ENCODE results near the gene RAPGEFL1.

- TF ChIP-seq MAX (IDR thresholded peaks at IDR 0.05; ENCODE audit: insufficient read depth, insufficient read length): no peak
- TF ChIP-seq, protein P1, sequence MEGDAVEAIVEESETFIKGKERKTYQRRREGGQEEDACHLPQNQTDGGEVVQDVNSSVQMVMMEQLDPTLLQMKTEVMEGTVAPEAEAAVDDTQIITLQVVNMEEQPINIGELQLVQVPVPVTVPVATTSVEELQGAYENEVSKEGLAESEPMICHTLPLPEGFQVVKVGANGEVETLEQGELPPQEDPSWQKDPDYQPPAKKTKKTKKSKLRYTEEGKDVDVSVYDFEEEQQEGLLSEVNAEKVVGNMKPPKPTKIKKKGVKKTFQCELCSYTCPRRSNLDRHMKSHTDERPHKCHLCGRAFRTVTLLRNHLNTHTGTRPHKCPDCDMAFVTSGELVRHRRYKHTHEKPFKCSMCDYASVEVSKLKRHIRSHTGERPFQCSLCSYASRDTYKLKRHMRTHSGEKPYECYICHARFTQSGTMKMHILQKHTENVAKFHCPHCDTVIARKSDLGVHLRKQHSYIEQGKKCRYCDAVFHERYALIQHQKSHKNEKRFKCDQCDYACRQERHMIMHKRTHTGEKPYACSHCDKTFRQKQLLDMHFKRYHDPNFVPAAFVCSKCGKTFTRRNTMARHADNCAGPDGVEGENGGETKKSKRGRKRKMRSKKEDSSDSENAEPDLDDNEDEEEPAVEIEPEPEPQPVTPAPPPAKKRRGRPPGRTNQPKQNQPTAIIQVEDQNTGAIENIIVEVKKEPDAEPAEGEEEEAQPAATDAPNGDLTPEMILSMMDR (IDR thresholded peaks at IDR 0.05; ENCODE audit: extremely low read depth in 1 of 2, insufficient read depth in 1 of 2, low read depth in 1 of 2, low read length in 2 of 2): no peak
These were observed 1.1 kb upstream of the RAPGEFL1 start for GRCh38 chr17:40175928-40176753.

Measured in endothelial cell of umbilical vein (primary cell).